GM12874 (cell line): Measurements from ENCODE around the gene INCA1.
A peak's percentile ranks its signal among the peaks of the same experiment; 100 is the strongest.

ENCODE experiments used
- CTCF ChIP-seq: IDR thresholded peaks from 2 replicates; pipeline ENCODE4 v1.5.1; 2011; ENCODE audit warnings: low read depth, mild to moderate bottlenecking, control low read depth, low read length, moderate library complexity; ENCODE audit not compliant: insufficient read depth

The INCA1 gene

GRCh38 chr17:4986951-4987766 is 10.2 kb downstream of the INCA1 start, which contains the start of gene CAMTA2:
Gene CAMTA2 (minus strand): TSS chr17:4987675. CDS start chr17:4986222, 1,453 bp downstream.
- peak; percentile 87 for TF ChIP-seq CTCF

GRCh38 chr17:4986403-4986802 is 10.9 kb downstream of the INCA1 start:
- no peak for TF ChIP-seq CTCF

GRCh38 chr17:4982305-4982704 is 15.0 kb downstream of the INCA1 start:
- no peak for TF ChIP-seq CTCF

- TF ChIP-seq CTCF = peak; percentile 62; the same call in 1 of the 2 replicates
Measured at GRCh38 chr17:4980644-4981216, 16.6 kb downstream of the INCA1 start.

GRCh38 chr17:4978726-4979125 is 18.6 kb downstream of the INCA1 start:
- TF ChIP-seq CTCF = no peak

GRCh38 chr17:4974115-4974670 is 23.1 kb downstream of the INCA1 start:
- TF ChIP-seq CTCF = no peak

GRCh38 chr17:4973256-4974114 is 23.8 kb downstream of the INCA1 start:
- TF ChIP-seq CTCF = no peak
